IMR-90 (cell line): ENCODE data around the gene ARHGAP15. TPM values are rescaled to one million over a fixed set of nuclear protein-coding genes. Genes with fewer than 3 reads are reported as not detected.

Source experiments
- ATAC-seq: fragments of 200-7000 bp; cut with Tn5 transposase; 2 replicates; pipeline ENCODE4 v1.9.1; 2020; ENCODE audit warnings: low read depth, mild to moderate bottlenecking, moderate library complexity
- BruUV-seq: library from RNA; stranded (reverse); fragments of 400-500 nt; replicated peaks from 2 replicates; lab custom pipeline; 2021; lab: Mats Ljungman, UMichigan
- CTCF ChIA-PET: fragments of 300-600 bp; formaldehyde crosslinking; extraction: SDS; loops from one replicate; lab custom pipeline; 2021; ENCODE audit warnings: antibody characterized with exemption; lab: Yijun Ruan, JAX
- POLR2A ChIA-PET: fragments of 300-600 bp; sonication (Branson Sonifier 250); formaldehyde crosslinking; loops from one replicate; lab custom pipeline; 2022; ENCODE audit warnings: antibody characterized with exemption; ENCODE audit not compliant: unreplicated experiment; lab: Charles Lee
- DNase-seq: peaks from one replicate; pipeline ENCODE4 v3.0.0; 2013
- H2AFZ ChIP-seq: replicated peaks from 2 replicates; pipeline ENCODE3; 2013; ENCODE audit warnings: low read length, mild to moderate bottlenecking; ENCODE audit not compliant: poor library complexity
- H2AK5ac ChIP-seq: 2 replicates; pipeline ENCODE4 v1.6.1; 2013; ENCODE audit warnings: low read depth, low read length, inconsistent platforms
- H2AK9ac ChIP-seq: replicated peaks from 2 replicates; pipeline ENCODE3; 2013; ENCODE audit warnings: mild to moderate bottlenecking, low read depth, low read length, moderate library complexity; ENCODE audit not compliant: poor library complexity
- H2BK120ac ChIP-seq: 2 replicates; pipeline ENCODE4 v1.6.1; 2013; ENCODE audit warnings: low read depth, low read length, inconsistent platforms
- H2BK15ac ChIP-seq: 3 replicates; pipeline ENCODE4 v1.6.1; 2013; ENCODE audit warnings: low read depth, low read length, inconsistent platforms
- H2BK20ac ChIP-seq: 2 replicates; pipeline ENCODE4 v1.6.1; 2013; ENCODE audit warnings: low read depth, mild to moderate bottlenecking, inconsistent platforms, low read length, moderate library complexity
- H2BK5ac ChIP-seq: 2 replicates; pipeline ENCODE4 v1.6.1; 2013; ENCODE audit warnings: mild to moderate bottlenecking, low read depth, low read length, inconsistent platforms; ENCODE audit not compliant: poor library complexity, severe bottlenecking
- H3K14ac ChIP-seq: replicated peaks from 2 replicates; pipeline ENCODE4 v1.6.1; 2013; ENCODE audit warnings: low read depth, low read length, inconsistent platforms
- H3K18ac ChIP-seq: 2 replicates; pipeline ENCODE4 v1.6.1; 2013; ENCODE audit warnings: low read depth, low read length, control low read depth
- H3K23ac ChIP-seq: 2 replicates; pipeline ENCODE4 v1.6.1; 2013; ENCODE audit warnings: low read depth, low read length, inconsistent platforms
- H3K27ac ChIP-seq: 2 replicates; pipeline ENCODE4 v1.5.1; 2013; ENCODE audit warnings: mild to moderate bottlenecking, control low read depth, low read length; ENCODE audit not compliant: insufficient read depth
- H3K27me3 ChIP-seq: 2 replicates; pipeline ENCODE4 v1.6.1; 2013; ENCODE audit warnings: low read length; ENCODE audit not compliant: control insufficient read depth, insufficient read depth
- H3K36me3 ChIP-seq: 2 replicates; pipeline ENCODE4 v1.6.1; 2013; ENCODE audit warnings: low read length, mixed read lengths; ENCODE audit not compliant: control insufficient read depth, insufficient read depth
- H3K4ac ChIP-seq: 2 replicates; pipeline ENCODE4 v1.6.1; 2013; ENCODE audit warnings: low read depth, low read length, inconsistent platforms
- H3K4me1 ChIP-seq: 2 replicates; pipeline ENCODE4 v1.6.1; 2013; ENCODE audit warnings: low read length, mixed read lengths; ENCODE audit not compliant: control insufficient read depth, insufficient read depth
- H3K4me2 ChIP-seq: 2 replicates; pipeline ENCODE4 v1.6.1; 2013; ENCODE audit warnings: low read depth, mild to moderate bottlenecking, control low read depth, low read length, moderate library complexity
- H3K4me3 ChIP-seq: 2 replicates; pipeline ENCODE4 v1.5.1; 2013; ENCODE audit warnings: low read depth, mild to moderate bottlenecking, control low read depth, low read length, moderate library complexity; ENCODE audit not compliant: insufficient read depth
- H3K56ac ChIP-seq: 2 replicates; pipeline ENCODE4 v1.6.1; 2013; ENCODE audit warnings: low read length, inconsistent platforms; ENCODE audit not compliant: insufficient read depth; ENCODE audit errors: extremely low read depth
- H3K79me1 ChIP-seq, 2 experiments: 2 replicates each; pipeline ENCODE4 v1.6.1; 2013; ENCODE audit warnings: low read length in 2 of 2, inconsistent platforms in 1 of 2, low read depth in 1 of 2
- H3K9ac ChIP-seq: 2 replicates; pipeline ENCODE4 v1.6.1; 2013; ENCODE audit warnings: low read depth, low read length, control low read depth
- H3K9me1 ChIP-seq: 2 replicates; pipeline ENCODE4 v1.6.1; 2013; ENCODE audit warnings: low read length, inconsistent platforms; ENCODE audit not compliant: insufficient read depth
- H3K9me3 ChIP-seq: 2 replicates; pipeline ENCODE4 v1.6.1; 2013; ENCODE audit warnings: low read length; ENCODE audit not compliant: control insufficient read depth, insufficient read depth
- H4K20me1 ChIP-seq: 2 replicates; pipeline ENCODE4 v1.6.1; 2013; ENCODE audit warnings: low read length, inconsistent platforms; ENCODE audit not compliant: insufficient read depth
- H4K5ac ChIP-seq: 2 replicates; pipeline ENCODE4 v1.6.1; 2013; ENCODE audit warnings: mild to moderate bottlenecking, low read depth, low read length, control low read depth
- H4K8ac ChIP-seq, 2 experiments: 2 replicates each; pipeline ENCODE4 v1.6.1; 2013; ENCODE audit warnings: low read depth in 2 of 2, low read length in 2 of 2, control low read depth in 1 of 2, inconsistent platforms in 1 of 2
- H4K91ac ChIP-seq: 2 replicates; pipeline ENCODE4 v1.6.1; 2013; ENCODE audit warnings: low read depth, low read length, inconsistent platforms; ENCODE audit not compliant: insufficient read depth
- CTCF ChIP-seq: conservative IDR thresholded peaks from 2 replicates; pipeline ENCODE4 v1.5.1; 2012; ENCODE audit warnings: mild to moderate bottlenecking, low read depth, low read length, improper control_type of control experiment
- MAFK ChIP-seq: IDR thresholded peaks from 2 replicates; pipeline ENCODE4 v1.6.1; 2012; ENCODE audit warnings: low read depth, low read length, improper control_type of control experiment
- WGBS, 2 experiments: methylation state at CpG; one replicate each; pipeline versions ENCODE4 v1.1.5 to v1.1.7; 2013; ENCODE audit warnings: missing lambda C conversion rate in 2 of 2; ENCODE audit not compliant: insufficient read length in 1 of 2; ENCODE audit errors: extremely low coverage in 2 of 2; 5-methylcytosine and 5-hydroxymethylcytosine counted together
- dilution Hi-C: fragments of 300-500 bp; cut with HindIII; formaldehyde crosslinking; loops from one replicate; pipeline ENCODE4 v1.14.3; 2018; ENCODE audit warnings: low sequenced_read_pairs; ENCODE audit not compliant: unreplicated experiment
- in situ Hi-C: fragments of 300-500 bp; cut with MboI; formaldehyde crosslinking; loops from 3 replicates; pipeline ENCODE4 v1.14.3; 2019; ENCODE audit warnings: low sequenced_read_pairs, inconsistent platforms, mixed read lengths
- intact Hi-C: fragments of 100-400 bp; cut with micrococcal nuclease; formaldehyde crosslinking; loops from 2 replicates; pipeline ENCODE4 v1.10.0; 2022
- polyA plus RNA-seq, 3 experiments: library from polyadenylated mRNA; depleted of rRNA; stranded (reverse); fragments of >200 nt; gene quantifications; 2 replicates each; pipeline ENCODE4 v1.2.3, GENCODE V29; 2012; ENCODE audit warnings: low replicate concordance in 1 of 3
- total RNA-seq: library from RNA; depleted of rRNA; stranded (reverse); fragments of >200 nt; gene quantifications from 2 replicates; pipeline ENCODE4 v1.2.3, GENCODE V29; 2012

Gene ARHGAP15
- total and polyA plus RNA-seq, 2 of the 4 experiments (the other 2 are of a cell fraction) = not detected

GRCh38 chr2:143579456-143579855 lies 450.2 kb downstream of the ARHGAP15 start:
- H3K18ac ChIP-seq = no peak overlapping the region
- no peak overlapping the region for H3K27ac ChIP-seq
- H2AK9ac ChIP-seq = no peak overlapping the region
- H3K23ac ChIP-seq = no peak overlapping the region
- H2AK5ac ChIP-seq = no peak overlapping the region
- no peak overlapping the region for H4K8ac ChIP-seq
- ATAC-seq = no peak
- no TSS peak for BruUV-seq
- H3K36me3 ChIP-seq = no peaks in the 10 kb centered on the region
- H3K4me1 ChIP-seq = no peaks in the 10 kb centered on the region; the same call in 1 of the 2 replicates
- H2BK20ac ChIP-seq = no peak overlapping the region
- peaks cover 5% of the 10 kb centered on the region; the same call in 1 of the 2 replicates for H3K9me1 ChIP-seq
- H2BK5ac ChIP-seq = no peak overlapping the region
- no peak overlapping the region for H3K4ac ChIP-seq
- no CpG with 5 or more reads among the region's 4 CpGs for WGBS, 2 experiments
- H3K56ac ChIP-seq = no peak overlapping the region
- H4K5ac ChIP-seq = no peak overlapping the region
- H2BK15ac ChIP-seq = no peak overlapping the region
- in situ Hi-C loops = no loop called here
- H2BK120ac ChIP-seq = no peak overlapping the region
- no peak for DNase-seq
- no peak overlapping the region for H3K4me2 ChIP-seq
- dilution Hi-C loops = no loop called here
- H2AFZ ChIP-seq = no peak overlapping the region
- no peaks in the 10 kb centered on the region for H3K79me1 ChIP-seq
- TF ChIP-seq CTCF = no peak
- 0 out of 2 replicates have a peak, but pooled peaks have one; percentile 13 for TF ChIP-seq MAFK
- CTCF ChIA-PET = interaction anchor here (0.7 kb wide), 1 partner anchor 1904 kb away, joined by 3 read pairs; no protein-coding TSS in a partner anchor
- no peak overlapping the region for H3K4me3 ChIP-seq
- no peaks in the 10 kb centered on the region for H3K27me3 ChIP-seq
- no peak overlapping the region for H4K91ac ChIP-seq
- H3K9ac ChIP-seq = no peak overlapping the region
- H4K20me1 ChIP-seq = no peaks in the 10 kb centered on the region
- H3K9me3 ChIP-seq = no peaks in the 10 kb centered on the region
- H3K14ac ChIP-seq = no peak overlapping the region
- intact Hi-C loops = no loop called here
- POLR2A ChIA-PET = no interaction called here
